ENCODE data around the gene NACA2. TPM values are rescaled to one million over a fixed set of nuclear protein-coding genes. Genes with fewer than 3 reads are reported as not detected.
"Not testable (repeated sequence)": the region's sequence is repeated elsewhere in the genome, so short reads cannot be mapped to it uniquely, and the experiment has no call there.

The NACA2 gene
- polyA plus RNA-seq, 1 experiment: not detected

GRCh38 chr17:61634011-61634539, 43.1 kb upstream of the NACA2 start:
- DNase-seq (ENCODE audit: low read depth): no peak
- Histone ChIP-seq H3K4me3 (ENCODE audit: low read depth, low read length) (no peak overlapping the region), H3K27me3 (ENCODE audit: control insufficient read depth, insufficient read depth, low read length) (no peaks in the 10 kb centered on the region), H3K36me3 (ENCODE audit: control insufficient read depth, insufficient read depth, low read length) (no peaks in the 10 kb centered on the region)
- no peak for TF ChIP-seq CTCF (IDR thresholded peaks at IDR 0.05; ENCODE audit: insufficient read depth, low read depth, low read length)
- ChIA-PET CTCF (interaction anchor here (1.5 to 4.9 kb wide), 5 partner anchors 16 to 221 kb away, joined by 6 to 33 read pairs (median 15); no protein-coding TSS in a partner anchor), POLR2A (no interaction called here)

GRCh38 chr17:61632826-61633225, 41.8 kb upstream of the NACA2 start:
- CTCF ChIA-PET: interaction anchor here (0.9 to 4.9 kb wide), 2 partner anchors 204 to 217 kb away, joined by 3 to 33 read pairs; no protein-coding TSS in a partner anchor

GRCh38 chr17:61631800-61632199, 40.8 kb upstream of the NACA2 start:
- Histone ChIP-seq H3K4me3 (ENCODE audit: low read depth, low read length) (no peak overlapping the region), H3K27me3 (ENCODE audit: control insufficient read depth, insufficient read depth, low read length) (no peaks in the 10 kb centered on the region; the same call in 1 of the 2 replicates), H3K36me3 (ENCODE audit: control insufficient read depth, insufficient read depth, low read length) (no peaks in the 10 kb centered on the region)
- ChIA-PET CTCF (interaction anchor here (1.7 to 1.9 kb wide), 2 partner anchors 205 to 208 kb away, joined by 4 to 12 read pairs; no protein-coding TSS in a partner anchor), POLR2A (no interaction called here)
- no peak for DNase-seq (ENCODE audit: low read depth)
- TF ChIP-seq CTCF (IDR thresholded peaks at IDR 0.05; ENCODE audit: insufficient read depth, low read depth, low read length): no peak

More at GRCh38 chr17:61632826-61633225, 41.8 kb upstream of the NACA2 start:
- Histone ChIP-seq H3K27me3 (ENCODE audit: control insufficient read depth, insufficient read depth, low read length) (no peaks in the 10 kb centered on the region; the same call in 1 of the 2 replicates), H3K36me3 (ENCODE audit: control insufficient read depth, insufficient read depth, low read length) (no peaks in the 10 kb centered on the region), H3K4me3 (ENCODE audit: low read depth, low read length) (no peak overlapping the region)
- POLR2A ChIA-PET: no interaction called here
- no peak for TF ChIP-seq CTCF (IDR thresholded peaks at IDR 0.05; ENCODE audit: insufficient read depth, low read depth, low read length)
- no peak for DNase-seq (ENCODE audit: low read depth)

- H3K4me3 ChIP-seq (ENCODE audit: low read depth, low read length); H3K36me3 ChIP-seq (ENCODE audit: control insufficient read depth, insufficient read depth, low read length); POLR2A ChIA-PET; DNase-seq (ENCODE audit: low read depth); H3K27me3 ChIP-seq (ENCODE audit: control insufficient read depth, insufficient read depth, low read length): not testable (repeated sequence)
- CTCF ChIA-PET: interaction anchor here (0.7 to 0.9 kb wide), 2 partner anchors 78 to 215 kb away, joined by 3 to 7 read pairs; no protein-coding TSS in a partner anchor
These were observed 37.1 kb upstream of the NACA2 start for GRCh38 chr17:61628158-61628557.

GRCh38 chr17:61627658-61628057, 36.6 kb upstream of the NACA2 start:
- POLR2A ChIA-PET: no interaction called here

More at GRCh38 chr17:61627658-61628057, 36.6 kb upstream of the NACA2 start:
- Histone ChIP-seq H3K27me3 (ENCODE audit: control insufficient read depth, insufficient read depth, low read length) (no peaks in the 10 kb centered on the region; the same call in 1 of the 2 replicates), H3K36me3 (ENCODE audit: control insufficient read depth, insufficient read depth, low read length) (no peaks in the 10 kb centered on the region), H3K4me3 (ENCODE audit: low read depth, low read length) (no peak overlapping the region)
- no peak for DNase-seq (ENCODE audit: low read depth)
- CTCF ChIA-PET: no interaction called here
- no peak for TF ChIP-seq CTCF (IDR thresholded peaks at IDR 0.05; ENCODE audit: insufficient read depth, low read depth, low read length)
